ENCODE measurements around the gene TEX14.
A peak's percentile ranks its signal among the peaks of the same experiment; 100 is the strongest.
"Not testable (repeated sequence)": the region's sequence is repeated elsewhere in the genome, so short reads cannot be mapped to it uniquely, and the experiment has no call there.

The TEX14 gene

DNA sequence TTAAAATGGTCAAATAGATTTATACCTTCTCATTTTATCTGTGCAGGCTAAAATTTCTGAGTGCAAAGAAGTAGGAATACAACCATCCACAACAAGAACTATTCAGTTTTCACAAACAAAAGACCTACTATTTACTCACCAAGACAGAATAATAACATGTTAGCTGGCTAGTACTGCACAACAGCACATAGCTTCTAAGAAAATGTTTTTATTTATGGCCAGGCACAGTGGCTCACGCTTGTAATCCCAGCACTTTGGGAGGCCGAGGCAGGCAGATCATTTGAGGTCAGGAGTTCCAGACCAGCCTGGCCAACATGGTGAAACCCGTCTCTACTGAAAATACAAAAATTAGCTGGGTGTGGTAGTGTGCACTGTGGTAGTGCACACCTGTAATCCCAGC, 136.7 kb downstream of the TEX14 start:
- DNase-seq = not testable (repeated sequence)

DNA sequence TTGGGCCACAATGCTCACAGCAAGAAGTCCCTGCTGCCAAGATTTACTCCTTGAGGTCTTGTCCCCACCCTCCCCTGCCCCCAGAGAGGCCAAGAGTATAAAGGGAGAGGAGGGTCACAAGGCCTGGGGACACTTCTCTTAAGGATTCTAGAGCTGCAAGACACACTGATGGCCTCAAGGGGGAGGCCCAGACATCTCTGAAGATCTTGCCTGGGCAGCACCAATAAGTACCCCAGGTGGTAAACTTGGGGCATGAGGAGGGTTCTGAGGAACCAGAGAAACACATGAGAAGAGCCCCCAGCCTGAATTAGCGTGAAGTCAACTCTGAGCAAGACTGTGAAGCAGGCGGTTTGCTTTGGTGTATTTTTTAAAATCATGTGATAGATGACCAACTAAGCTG, 150.6 kb downstream of the TEX14 start:
- DNase-seq = no peak

DNA sequence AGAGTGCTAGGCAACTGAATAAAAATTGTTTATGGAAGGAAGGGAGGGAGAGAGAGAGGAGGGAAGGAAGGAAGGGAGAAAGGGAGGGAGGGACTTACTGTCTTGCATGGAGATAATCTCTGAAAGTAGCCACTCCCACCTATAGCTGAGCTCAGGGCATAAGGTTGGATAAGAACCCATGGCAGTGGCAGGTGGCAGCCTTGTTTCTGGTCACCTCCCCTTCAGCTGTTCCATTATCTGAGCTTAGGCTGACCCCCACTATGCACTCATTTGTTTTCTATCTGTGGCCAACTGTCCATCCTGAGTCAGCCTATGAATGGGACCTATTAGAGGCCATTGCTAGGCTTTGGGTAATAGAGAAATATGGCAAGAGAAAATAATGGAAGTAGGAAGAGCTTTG, 152.1 kb downstream of the TEX14 start:
- no peak for DNase-seq

DNA sequence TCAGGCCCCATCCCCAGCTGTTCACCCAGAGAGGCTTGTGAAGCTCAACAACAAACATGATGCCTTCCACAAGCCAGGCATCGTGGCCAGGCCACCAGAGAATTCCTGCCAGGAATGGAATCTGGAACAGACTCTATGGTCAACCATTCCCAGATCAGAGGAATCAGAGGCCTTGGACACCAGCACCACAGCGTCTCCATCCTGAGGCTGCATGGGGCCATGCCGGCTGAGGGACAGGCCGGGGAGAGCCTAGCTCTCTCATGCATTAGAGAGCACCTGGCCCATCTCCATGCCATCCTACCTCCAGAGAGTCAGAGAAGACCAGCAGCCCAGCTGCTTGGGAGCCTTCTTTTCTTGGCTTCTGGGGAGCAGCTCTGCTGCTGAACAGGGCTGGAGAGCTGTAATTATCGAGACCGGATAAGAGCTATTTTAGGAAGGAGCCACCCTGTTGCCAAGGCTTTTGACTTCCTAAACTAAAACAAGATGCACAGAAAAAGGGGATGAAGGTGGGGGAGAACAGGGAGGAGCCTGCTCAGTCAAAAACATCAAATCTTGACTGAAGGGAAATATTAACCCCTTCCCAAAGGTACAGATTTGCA, 152.9 kb downstream of the TEX14 start:
- no peak for DNase-seq

DNA sequence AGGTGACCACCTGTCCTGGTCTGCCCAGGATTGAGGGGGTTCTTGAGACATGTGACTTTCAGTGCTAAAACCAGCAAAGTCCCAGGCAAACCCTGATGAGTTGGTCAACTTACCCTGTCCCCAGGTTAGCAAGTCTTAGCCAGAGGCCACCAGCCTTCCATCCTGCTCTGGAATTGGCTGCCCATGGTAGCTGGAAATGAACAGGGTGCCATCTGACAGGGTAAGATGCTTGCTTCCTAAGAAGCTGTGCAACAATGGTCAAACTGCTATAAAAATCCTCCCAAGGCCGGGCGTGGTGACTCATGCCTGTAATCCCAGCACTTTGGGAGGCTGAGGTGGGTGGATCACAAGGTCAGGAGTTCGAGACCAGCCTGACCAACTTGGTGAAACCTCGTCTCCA, 154.6 kb downstream of the TEX14 start:
- DNase-seq = no peak

DNA sequence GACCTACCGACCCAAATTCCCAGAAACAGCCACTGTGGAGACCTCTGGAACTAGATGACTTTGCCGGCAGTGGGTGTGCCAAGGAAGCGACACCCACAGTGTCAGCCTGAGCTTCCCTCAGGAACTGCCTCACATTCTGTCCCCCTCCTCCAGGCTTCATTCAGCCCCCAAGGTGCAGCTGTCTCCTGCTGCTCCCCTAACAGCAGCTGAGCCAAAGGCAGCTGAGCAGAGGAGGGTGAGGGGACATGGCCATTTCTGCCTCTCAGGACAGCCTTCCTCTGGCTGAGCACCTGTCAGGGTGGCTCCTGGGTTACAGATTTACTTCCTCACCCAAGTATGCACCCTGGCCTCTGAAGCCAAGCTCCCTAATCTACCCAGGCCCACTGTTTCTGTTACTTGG, 155.3 kb downstream of the TEX14 start:
- DNase-seq = no peak

DNA sequence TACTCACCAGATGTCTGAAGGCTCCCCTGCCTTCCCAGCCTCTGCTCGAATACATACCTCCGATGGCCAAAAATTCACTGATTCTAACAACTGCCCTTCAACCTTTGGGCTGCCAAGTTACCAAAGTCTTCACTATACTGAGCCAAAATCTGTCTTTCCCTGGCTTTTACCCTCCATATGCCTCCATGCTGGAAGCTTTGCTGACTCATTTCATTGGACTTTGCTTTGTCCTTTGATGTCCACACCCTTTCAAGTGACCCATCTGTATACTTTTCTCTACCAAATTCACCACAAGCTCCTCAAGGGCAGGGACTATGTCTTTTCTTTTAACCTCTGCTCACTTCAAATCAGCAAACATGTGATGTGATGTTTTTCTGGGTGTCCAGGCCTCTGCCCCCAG, 156.4 kb downstream of the TEX14 start:
- no peak for DNase-seq

DNA sequence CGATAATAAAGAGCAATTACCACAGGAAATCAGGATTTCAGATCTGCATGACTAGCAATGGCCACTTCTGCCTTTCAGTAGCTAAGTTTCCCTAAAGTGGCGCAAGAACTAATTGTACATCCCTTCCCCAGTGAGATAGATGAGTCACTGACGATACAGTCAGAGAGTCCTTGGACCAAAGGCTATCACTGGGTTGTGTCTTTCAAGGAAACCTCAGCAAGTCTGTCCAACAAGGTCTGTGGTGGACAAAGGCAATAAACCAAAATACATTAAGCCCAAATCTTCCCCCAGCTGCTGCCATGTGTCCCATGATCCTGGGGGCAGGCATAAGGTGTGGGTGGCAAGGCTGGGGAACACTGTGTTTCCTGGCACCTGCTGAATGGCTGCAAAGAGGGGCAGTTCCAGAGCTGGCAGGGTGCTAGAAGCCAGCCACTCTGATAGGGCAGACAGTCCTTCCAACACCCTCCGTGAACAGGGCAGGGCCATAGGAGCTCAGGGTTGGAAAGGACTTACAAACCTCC, 156.9 kb downstream of the TEX14 start:
- DNase-seq = no peak

DNA sequence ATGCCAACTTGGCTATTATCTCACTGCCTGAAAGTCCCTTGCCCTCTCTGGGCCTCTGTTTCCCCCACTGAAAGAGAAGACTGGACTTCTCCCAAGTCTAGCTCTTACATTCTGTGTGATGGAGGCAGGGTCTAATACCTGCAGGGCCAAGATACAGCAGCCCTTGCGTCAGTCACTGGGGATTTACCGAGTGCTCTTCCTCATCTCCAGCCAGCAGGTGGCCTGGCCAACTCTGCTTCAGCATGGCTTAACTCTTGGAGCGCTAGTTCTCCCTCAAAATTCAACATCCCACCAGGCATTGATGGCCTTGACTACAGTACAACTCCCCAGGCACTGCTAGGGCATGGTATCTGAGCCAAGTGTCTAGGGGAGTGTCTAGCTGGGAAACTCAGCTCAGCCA, 157.5 kb downstream of the TEX14 start:
- DNase-seq = no peak

DNA sequence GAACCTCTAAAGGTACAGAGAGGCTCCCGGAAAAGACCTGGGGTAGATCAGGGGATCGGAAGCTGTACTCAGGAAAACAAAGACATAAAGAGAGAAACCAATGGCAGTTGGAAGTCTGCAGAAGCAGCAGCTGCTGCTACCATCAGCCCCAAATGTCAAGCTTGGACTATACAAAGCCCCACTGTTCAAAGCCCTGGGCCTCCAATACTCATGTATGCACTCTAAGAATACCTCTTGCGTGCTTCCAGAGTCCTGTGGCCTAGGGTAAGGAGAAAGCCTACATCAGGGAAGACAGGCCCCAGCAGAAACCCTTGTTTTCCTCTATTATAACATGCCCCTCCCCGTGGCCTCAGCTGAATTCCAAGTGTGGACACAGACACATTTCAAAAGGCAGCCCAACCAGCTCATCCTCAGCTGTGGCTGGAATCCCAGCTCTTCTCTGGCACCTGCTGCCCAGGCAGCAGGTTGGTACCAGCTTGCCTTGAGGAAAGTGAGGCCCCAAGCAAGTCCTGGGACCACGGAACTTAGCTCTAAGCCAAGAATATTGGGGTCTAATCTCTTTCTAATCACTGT, 158.1 kb downstream of the TEX14 start:
- no peak for DNase-seq

DNA sequence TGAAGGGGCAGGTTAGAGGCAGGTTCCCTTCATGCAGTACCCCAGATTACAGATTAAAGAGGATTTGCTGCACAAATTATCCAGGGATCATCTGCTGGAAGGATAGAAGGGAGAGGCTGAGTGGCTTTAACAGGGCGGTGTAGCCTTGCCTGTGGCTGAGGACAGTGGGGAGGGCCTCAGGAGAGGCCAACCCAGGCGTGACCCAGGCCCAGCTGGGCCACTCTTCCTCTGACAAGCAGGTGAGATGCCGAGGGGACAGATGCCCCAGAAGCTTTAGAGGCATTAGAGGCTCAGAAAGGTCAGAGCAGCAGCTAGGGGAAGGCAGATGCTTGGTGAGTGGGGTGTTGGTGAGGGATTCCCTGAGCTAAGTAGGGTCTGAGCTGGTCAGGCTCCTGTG, 159.3 kb downstream of the TEX14 start:
- DNase-seq = no peak

DNA sequence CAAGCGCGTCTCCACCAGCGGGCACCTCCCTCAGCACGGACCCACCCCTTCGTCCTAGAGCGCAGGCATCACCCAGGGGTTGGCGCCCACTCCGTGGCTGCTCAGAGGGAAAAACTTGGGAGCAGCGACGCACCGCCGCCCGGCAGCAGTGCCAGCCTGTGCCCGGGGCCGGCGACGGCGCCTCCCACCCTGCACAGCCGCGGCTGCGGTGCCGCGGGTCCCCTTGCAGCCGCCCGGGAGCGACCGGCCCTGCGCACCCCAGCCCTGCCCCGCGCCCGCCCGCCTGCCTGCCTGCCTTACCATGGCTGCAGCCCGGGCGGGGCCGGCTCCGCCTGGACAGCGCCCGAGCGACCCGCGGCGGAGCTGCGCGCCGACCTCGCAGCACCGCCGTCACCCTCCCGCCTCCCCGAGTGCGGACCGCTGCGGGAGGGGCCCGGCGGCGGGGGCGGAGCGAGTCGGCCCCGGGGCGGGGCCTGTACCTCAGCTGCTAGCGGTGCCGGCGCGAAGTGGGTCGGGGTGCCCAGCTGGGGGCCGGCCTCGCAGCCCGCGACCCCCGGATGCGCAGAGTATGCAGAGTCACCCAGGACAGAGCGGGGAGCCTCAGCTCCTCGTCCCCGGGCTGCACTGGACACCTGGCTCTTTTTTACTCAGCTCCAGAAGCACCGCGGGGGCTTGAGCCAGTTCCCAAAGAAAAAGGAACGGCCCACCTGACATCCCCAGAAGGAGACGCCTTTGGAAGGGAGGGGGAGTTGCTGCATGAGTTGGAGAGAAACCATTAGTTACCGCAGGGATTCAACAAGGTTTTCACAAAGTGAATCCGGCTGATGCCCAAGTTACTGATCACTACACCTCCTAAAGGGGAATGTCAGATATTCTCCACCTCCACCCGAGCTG, 159.9 kb downstream of the TEX14 start:
- DNase-seq = no peak

DNA sequence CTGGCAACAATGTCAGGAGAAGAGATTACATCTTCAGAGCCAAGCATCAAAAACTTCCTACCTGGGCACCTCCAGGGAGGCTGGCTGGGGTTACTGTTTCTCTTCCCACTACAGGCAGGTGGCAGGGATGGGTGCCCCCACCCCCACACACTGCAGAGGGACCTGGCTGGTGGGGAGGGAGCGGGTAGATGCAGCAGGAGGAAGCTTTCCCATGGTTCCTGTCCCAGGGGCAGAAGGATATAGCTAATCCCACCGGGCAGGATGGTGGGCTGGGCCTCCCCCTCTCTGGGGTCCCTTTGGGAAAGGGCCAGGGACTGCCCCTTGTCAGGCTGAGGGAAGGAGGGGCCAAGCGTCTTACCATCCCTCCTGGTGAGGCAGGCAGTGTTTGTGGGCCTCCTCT, 160.7 kb downstream of the TEX14 start:
- no peak for DNase-seq

DNA sequence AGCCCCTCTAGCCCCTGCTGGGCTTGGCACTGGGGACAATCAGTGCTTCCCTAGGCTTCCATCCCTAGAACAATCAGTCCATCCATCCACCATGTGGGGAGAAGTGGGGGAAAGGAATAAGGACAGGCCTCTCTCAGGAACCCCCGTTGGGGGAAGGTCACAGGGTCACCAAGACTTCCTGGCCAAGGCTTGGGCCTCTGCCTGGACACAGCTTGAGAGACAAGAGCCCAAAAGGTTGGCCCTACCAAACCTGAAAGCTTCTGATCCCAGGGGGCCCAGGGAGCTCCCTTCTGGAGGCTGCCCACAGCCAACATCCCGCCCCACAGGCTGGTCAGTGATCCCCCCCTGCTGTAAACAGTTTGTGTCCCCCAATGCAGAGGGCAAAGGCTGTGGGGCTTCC, 161.2 kb downstream of the TEX14 start:
- DNase-seq = no peak

DNA sequence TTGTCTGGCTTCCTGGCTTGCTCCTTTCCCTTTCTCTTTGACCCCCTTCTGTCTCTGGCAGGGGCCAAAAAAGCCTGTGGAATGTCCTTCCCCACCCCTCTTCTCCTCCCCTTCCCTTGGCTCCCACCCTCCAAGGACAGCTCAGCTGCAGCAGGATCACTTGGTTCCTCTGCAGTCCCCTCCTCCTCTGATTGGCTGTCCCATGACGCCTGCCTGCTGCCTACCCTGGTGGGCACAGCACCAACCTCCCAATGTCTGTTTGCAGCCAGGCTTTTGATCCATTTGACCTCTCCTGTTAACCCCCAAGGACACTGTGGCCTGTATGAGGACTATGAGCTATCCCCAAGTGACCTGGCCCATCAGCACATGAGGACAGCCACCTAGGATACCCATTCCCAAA, 162.6 kb downstream of the TEX14 start:
- no peak for DNase-seq

DNA sequence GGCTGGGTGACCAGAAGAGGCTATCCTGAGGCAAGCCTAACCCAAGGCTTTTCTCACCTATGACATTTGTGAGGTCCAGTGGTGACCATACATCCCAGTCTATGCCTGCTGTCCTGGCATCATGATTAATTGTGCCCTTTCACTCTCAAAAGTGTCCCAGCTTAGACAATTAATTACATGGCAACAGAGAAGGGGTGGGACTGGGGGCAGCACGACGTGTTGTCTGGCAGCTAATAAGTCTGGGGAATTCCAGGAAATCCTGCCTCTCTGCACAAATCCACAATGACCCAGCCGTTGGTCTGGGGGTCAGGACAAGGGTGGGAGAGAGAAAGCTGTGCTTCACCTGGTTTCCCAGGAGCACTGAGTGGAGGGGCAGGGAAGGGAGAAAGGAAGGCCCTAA, 163.4 kb downstream of the TEX14 start:
- no peak for DNase-seq

DNA sequence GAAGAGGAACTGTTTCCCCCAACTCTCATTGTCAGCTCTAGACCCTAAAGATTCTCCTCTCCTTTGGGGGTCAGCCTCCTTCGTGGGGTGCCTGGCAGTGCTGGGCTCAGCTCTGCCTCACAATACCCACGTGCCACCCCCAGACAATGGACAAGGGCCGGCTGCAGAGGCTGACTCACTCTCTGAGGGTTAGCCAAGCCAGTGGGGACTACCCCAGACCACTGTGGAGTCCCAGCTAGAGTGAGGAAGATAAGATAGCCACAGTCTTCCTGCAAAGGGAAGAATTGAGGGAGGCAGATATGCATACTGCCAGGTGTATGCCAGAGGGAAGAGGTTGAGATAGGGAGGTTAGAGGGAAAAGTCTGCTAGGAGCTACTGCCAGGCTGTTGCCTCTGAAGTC, 163.9 kb downstream of the TEX14 start:
- no peak for DNase-seq

DNA sequence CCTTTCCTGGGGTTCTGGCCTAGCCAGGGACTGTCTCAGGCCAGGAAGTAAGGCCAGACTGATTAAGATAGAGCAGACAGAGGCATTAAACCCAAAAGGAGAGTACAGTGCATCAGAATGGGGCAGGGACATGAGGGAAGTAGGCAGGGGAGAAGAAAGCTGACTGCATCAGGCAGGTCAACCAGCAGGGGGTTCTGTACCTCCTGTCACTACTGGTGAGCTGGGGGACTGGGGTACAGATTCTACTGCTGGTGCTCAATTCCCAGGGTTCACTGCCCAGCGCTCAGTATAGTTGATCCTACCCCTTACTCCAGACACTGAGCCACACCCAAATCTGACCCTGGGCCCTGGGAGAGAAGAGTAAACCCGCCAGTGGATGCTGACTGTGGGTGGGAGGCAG, 164.5 kb downstream of the TEX14 start:
- no peak for DNase-seq

DNA sequence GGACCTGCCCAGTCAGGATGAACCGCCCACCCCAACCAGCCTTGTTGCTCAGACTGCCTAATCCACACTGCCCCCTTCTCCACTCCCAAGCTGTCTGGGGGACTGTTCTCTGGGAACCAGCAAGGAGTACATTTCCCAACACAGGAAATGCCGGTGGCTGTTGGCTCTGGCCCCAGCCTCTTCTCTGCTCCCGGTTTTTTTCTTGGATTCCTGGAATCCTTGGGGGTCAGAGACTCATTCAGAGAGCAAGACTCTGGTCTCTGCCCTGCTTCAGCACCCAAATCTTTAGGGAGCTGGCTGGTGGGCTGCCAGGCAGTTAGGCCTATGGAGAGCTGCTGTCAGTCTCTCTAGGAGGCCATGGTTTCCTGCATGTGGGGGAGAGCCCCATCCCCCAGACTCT, 166.6 kb downstream of the TEX14 start:
- DNase-seq = no peak

DNA sequence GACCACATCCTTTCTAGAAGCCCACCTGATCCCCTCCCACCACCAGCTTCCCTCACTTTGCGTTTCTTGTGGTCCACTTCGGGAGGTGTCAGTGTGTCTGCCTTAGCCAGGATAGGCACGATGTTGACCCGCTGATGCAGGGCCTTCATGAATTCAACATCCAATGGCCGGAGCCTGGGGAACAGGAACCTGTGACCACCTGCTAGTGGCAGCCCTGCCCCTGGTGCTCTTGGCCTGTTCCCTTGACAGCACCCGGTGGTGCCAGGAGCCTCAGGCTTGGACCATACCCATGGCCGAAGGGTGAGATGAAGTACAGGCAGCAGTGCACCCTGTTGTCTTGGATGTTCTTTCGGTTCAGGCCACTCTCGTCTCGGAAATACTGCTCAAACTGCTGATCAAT, 170.2 kb downstream of the TEX14 start:
- no peak for DNase-seq

DNA sequence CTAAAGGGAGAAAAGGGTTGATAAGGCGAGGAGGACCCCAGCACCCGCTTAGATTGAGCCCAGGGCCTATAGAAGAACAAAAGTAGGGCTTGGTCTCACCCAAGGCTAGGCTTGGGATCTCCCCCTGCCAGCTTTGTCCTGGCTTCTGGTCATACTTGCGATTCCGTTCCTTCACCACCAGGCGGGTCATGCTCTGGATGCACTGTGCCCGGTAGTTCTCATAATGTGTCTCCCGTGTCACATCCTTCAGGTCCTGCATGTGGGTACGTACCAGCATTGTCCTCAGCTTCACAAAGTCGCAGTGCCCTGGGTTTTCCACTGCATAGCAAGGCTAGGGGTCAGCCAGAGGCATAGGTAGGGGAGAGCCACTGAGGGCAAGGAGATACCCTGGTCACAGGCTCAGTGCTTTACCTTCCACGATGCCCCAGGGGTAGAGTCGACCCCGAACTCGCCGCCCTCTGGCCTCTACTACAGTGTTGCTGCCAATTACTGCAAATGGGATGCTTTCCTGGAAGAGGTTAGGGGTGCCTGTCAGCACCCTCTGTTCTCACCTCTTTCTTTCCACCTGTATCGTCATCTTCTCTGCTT, 170.9 kb downstream of the TEX14 start:
- no peak for DNase-seq

DNA sequence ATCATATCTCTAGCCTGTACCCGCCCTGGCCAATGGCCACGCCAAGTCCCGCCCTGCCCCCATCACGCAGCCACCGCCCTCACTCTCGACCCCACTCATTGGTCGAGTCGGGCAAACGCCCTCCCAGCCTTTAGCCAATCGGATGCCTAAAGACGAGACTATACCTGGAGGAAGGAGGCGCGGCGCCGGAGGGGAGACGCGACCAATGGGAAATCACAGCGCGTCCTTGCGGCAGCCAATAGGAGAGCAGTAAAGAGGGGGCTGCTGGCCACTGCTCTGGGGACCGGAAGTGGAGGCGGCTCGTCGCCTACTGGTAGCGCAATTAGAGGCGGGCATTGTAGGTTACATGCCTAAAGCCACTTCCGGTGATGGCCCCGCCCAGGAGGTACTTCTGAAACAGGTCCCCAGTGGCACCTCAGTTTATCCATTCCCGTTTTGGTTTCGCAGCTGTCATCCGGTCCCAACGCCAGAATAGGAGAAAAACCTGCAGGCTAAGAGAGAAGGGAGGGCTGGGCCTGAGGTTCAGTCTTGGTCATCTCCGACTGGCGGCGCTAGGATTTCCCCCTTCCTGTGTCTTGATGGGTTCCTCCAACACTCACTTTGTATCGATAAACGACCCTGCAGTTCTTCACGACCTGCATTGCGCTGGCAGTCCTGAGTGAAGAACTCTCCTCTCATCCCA, 173.8 kb downstream of the TEX14 start:
- peak; percentile 99 for DNase-seq

DNA sequence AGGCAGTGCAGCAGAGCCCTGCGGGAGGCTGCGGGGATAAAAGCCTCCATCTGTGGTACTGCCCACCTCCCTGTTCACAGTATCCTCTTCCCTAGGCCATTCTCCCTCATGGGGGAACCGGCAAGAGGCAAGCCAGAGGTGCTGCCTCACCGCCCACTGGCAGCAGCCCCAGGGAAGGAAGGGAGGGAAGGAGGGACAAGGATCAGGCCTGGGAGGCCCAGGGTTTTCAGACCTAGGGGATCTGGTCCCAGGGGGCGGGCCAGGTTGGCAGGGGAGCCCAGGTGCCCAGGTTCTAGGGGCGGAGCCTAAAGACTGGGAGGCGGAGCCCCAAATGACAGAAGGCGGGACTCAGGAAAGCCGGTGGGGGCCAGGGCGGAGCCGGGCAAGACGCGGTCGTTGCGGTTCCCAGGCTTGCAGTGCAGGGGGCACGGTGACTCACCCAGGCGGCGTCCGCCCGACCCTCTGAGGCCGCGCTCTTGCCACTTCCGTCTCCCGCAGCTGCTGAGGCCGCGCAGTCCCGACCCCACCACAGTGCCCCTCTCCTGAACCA, 174.4 kb downstream of the TEX14 start:
- DNase-seq = no peak

All from DMS 273 treated with DMSO at 0.1 percent for 48 hours (cell line).